Mesendoderm (in vitro differentiated cells): ENCODE data around the gene RNF144A.
A peak's percentile ranks its signal among the peaks of the same experiment; 100 is the strongest.

Experiments
- DNase-seq: peaks from one replicate; pipeline ENCODE4 v3.0.0; 2013
- H2AK5ac ChIP-seq: 2 replicates; pipeline ENCODE4 v1.6.1; 2013; ENCODE audit warnings: low read length, inconsistent platforms
- H2BK120ac ChIP-seq: 2 replicates; pipeline ENCODE4 v1.6.1; 2013; ENCODE audit warnings: low read depth, mild to moderate bottlenecking, low read length, moderate library complexity, mixed read lengths
- H2BK15ac ChIP-seq: replicated peaks from 2 replicates; pipeline ENCODE4 v1.6.1; 2013; ENCODE audit warnings: low read depth, mild to moderate bottlenecking, moderate library complexity
- H2BK5ac ChIP-seq: 2 replicates; pipeline ENCODE4 v1.6.1; 2013; ENCODE audit warnings: low read length, inconsistent platforms
- H3K18ac ChIP-seq: 2 replicates; pipeline ENCODE4 v1.6.1; 2013; ENCODE audit warnings: mild to moderate bottlenecking, low read length, mixed read lengths
- H3K23ac ChIP-seq: one replicate; pipeline ENCODE4 v1.6.1; 2013; ENCODE audit warnings: low read length
- H3K27ac ChIP-seq: 2 replicates; pipeline ENCODE4 v1.5.1; 2013; ENCODE audit warnings: low read depth, mild to moderate bottlenecking, inconsistent platforms, low read length, moderate library complexity
- H3K27me3 ChIP-seq: 2 replicates; pipeline ENCODE4 v1.6.1; 2013; ENCODE audit warnings: low read length, control low read depth, mild to moderate bottlenecking, inconsistent platforms; ENCODE audit not compliant: insufficient read depth, poor library complexity
- H3K36me3 ChIP-seq: 2 replicates; pipeline ENCODE4 v1.6.1; 2013; ENCODE audit warnings: low read length, inconsistent platforms; ENCODE audit not compliant: control insufficient read depth, insufficient read depth
- H3K4ac ChIP-seq: one replicate; pipeline ENCODE4 v1.6.1; 2013; ENCODE audit warnings: low read depth, mild to moderate bottlenecking, low read length, moderate library complexity
- H3K4me1 ChIP-seq: 2 replicates; pipeline ENCODE4 v1.6.1; 2013; ENCODE audit warnings: low read depth, low read length, inconsistent platforms; ENCODE audit not compliant: control insufficient read depth
- H3K4me2 ChIP-seq: 2 replicates; pipeline ENCODE4 v1.6.1; 2013; ENCODE audit warnings: low read length
- H3K4me3 ChIP-seq: 2 replicates; pipeline ENCODE4 v1.5.1; 2013; ENCODE audit warnings: mild to moderate bottlenecking, low read length
- H3K56ac ChIP-seq: one replicate; pipeline ENCODE4 v1.6.1; 2013; ENCODE audit warnings: low read length
- H3K79me1 ChIP-seq: 2 replicates; pipeline ENCODE4 v1.6.1; 2013; ENCODE audit warnings: low read length, inconsistent platforms
- H3K79me2 ChIP-seq: 2 replicates; pipeline ENCODE4 v1.6.1; 2013; ENCODE audit warnings: mild to moderate bottlenecking, low read length; ENCODE audit not compliant: control insufficient read depth, insufficient read depth
- H3K9ac ChIP-seq: 2 replicates; pipeline ENCODE4 v1.6.1; 2013; ENCODE audit warnings: low read length, inconsistent platforms
- H4K5ac ChIP-seq: one replicate; pipeline ENCODE4 v1.6.1; 2013; ENCODE audit warnings: low read length
- H4K8ac ChIP-seq: one replicate; pipeline ENCODE4 v1.6.1; 2013; ENCODE audit warnings: low read depth, mild to moderate bottlenecking, control low read depth, low read length, moderate library complexity
- WGBS: extraction: QIAGEN DNeasy Blood & Tissue Kit; methylation state at CpG from one replicate; pipeline ENCODE4 v1.1.7; 2013; ENCODE audit warnings: low lambda C conversion rate, missing lambda C conversion rate; ENCODE audit not compliant: insufficient coverage; ENCODE audit errors: extremely low coverage; 5-methylcytosine and 5-hydroxymethylcytosine counted together

RNF144A gene

DNA sequence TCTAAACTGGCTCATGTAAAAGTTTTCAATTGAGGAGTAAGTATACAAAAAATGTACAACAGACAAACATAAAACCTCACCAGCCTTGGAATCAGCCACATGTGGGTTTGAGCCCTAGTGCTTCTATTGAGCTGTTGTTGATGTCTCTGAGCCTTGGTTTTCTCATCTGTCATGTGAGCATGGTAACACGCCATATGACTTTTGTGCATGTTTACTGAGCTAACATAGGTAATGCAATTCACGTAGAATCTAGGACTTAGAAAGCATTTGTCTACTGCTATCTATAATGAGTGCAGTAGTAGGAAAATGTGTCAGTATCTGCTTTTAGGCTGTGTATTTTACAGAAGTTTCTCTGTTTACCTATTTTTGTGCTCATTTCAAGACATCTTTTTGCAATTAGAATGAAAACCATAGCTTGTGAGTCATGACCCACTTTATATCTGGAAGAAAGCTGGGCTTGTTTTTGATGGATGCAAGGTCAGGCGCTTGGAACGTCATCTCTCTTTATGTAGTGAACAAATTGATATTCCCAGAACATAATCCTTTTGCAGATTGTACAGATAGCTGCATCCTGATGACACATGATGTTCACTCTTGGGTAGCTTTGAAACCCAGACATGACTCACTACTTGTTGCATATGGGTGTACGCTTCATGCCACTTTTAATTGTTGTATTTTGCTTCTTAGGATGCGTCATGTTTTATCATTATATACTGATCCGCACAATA is 94.3 kb downstream of the RNF144A start:
- no peak overlapping the region for H3K4ac ChIP-seq
- H3K4me2 ChIP-seq: no peak overlapping the region
- H3K4me3 ChIP-seq: no peak overlapping the region
- H3K18ac ChIP-seq: no peak overlapping the region
- no peak overlapping the region for H4K5ac ChIP-seq
- no peak for DNase-seq
- H3K4me1 ChIP-seq: no peaks in the 10 kb centered on the region
- H4K8ac ChIP-seq: no peak overlapping the region
- no peak overlapping the region for H2AK5ac ChIP-seq
- no peak overlapping the region for H3K56ac ChIP-seq
- H3K36me3 ChIP-seq: no peaks in the 10 kb centered on the region
- H3K27ac ChIP-seq: no peak overlapping the region
- no peak overlapping the region for H2BK5ac ChIP-seq
- WGBS: no CpG with 5 or more reads among the region's 7 CpGs
- H2BK120ac ChIP-seq: no peak overlapping the region
- H3K27me3 ChIP-seq: no peaks in the 10 kb centered on the region
- H3K9ac ChIP-seq: no peak overlapping the region
- no peaks in the 10 kb centered on the region for H3K79me2 ChIP-seq
- no peak overlapping the region for H2BK15ac ChIP-seq
- H3K79me1 ChIP-seq: no peaks in the 10 kb centered on the region
- H3K23ac ChIP-seq: no peak overlapping the region

DNA sequence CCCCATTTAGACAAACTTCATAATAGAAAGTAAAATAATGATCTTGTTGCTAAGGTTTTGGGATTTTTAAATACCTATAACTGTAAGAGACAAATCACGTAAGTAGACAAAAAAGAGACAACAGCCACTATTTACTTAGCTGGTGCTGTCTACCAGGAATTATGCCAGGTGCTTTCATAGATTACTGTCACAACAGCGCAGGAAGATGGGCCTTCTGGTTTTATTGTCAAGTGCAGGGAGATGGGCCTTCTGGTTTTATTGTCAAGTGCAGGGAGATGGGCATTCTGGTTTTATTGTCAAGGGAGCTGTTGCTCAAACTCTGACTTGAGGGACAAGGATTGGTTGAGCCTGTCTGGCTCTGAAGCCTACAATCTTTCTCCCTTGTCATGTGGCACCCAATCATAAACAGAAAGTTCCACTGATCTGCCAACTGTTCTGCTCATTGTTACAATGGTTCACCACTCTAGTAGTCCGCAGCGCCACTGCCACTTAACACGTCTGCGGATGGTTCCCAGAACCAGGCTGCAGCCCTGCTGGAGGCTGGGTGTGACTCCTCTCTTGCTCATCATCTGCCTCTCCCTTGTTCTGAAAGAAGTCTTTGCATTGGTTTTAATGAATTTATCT is 95.0 kb downstream of the RNF144A start:
- no CpG with 5 or more reads among the region's 6 CpGs for WGBS
- no peak for DNase-seq
- Histone ChIP-seq H3K18ac (no peak overlapping the region), H2BK120ac (no peak overlapping the region), H3K36me3 (no peaks in the 10 kb centered on the region), H3K9ac (no peak overlapping the region), H4K8ac (no peak overlapping the region), H2BK5ac (no peak overlapping the region), H4K5ac (no peak overlapping the region), H2AK5ac (no peak overlapping the region), H3K4me1 (no peaks in the 10 kb centered on the region), H3K56ac (no peak overlapping the region), H2BK15ac (no peak overlapping the region), H3K27ac (no peak overlapping the region), H3K4me3 (no peak overlapping the region), H3K4me2 (no peak overlapping the region), H3K79me1 (no peaks in the 10 kb centered on the region), H3K79me2 (no peaks in the 10 kb centered on the region), H3K4ac (no peak overlapping the region), H3K27me3 (no peaks in the 10 kb centered on the region), H3K23ac (no peak overlapping the region)

- no peak overlapping the region for H3K27ac ChIP-seq
- H3K4ac ChIP-seq: no peak overlapping the region
- no CpG with 5 or more reads among the region's 3 CpGs for WGBS
- no peak overlapping the region for H3K9ac ChIP-seq
- H2BK15ac ChIP-seq: no peak overlapping the region
- no peaks in the 10 kb centered on the region for H3K36me3 ChIP-seq
- H4K5ac ChIP-seq: no peak overlapping the region
- H3K4me3 ChIP-seq: no peak overlapping the region
- H3K4me1 ChIP-seq: no peaks in the 10 kb centered on the region
- no peaks in the 10 kb centered on the region for H3K79me1 ChIP-seq
- H3K27me3 ChIP-seq: no peaks in the 10 kb centered on the region
- no peaks in the 10 kb centered on the region for H3K79me2 ChIP-seq
- H3K18ac ChIP-seq: no peak overlapping the region
- no peak overlapping the region for H3K56ac ChIP-seq
- H2AK5ac ChIP-seq: no peak overlapping the region
- no peak overlapping the region for H3K23ac ChIP-seq
- H4K8ac ChIP-seq: no peak overlapping the region
- H2BK5ac ChIP-seq: no peak overlapping the region
- no peak for DNase-seq
- no peak overlapping the region for H3K4me2 ChIP-seq
- no peak overlapping the region for H2BK120ac ChIP-seq
Observed at GRCh38 chr2:7013471-7014160, 96.4 kb downstream of the RNF144A start.

GRCh38 chr2:7014174-7014640 is 97.0 kb downstream of the RNF144A start:
- no peak overlapping the region for H2BK5ac ChIP-seq
- H3K4me3 ChIP-seq: no peak overlapping the region
- no peaks in the 10 kb centered on the region for H3K79me2 ChIP-seq
- no peak overlapping the region for H2BK15ac ChIP-seq
- WGBS: no CpG with 5 or more reads among the region's 5 CpGs
- H2AK5ac ChIP-seq: no peak overlapping the region
- H4K8ac ChIP-seq: no peak overlapping the region
- H3K4ac ChIP-seq: no peak overlapping the region
- DNase-seq: peak; percentile 44
- H3K9ac ChIP-seq: no peak overlapping the region
- H3K18ac ChIP-seq: no peak overlapping the region
- H3K4me2 ChIP-seq: no peak overlapping the region
- no peaks in the 10 kb centered on the region for H3K36me3 ChIP-seq
- H4K5ac ChIP-seq: no peak overlapping the region
- no peaks in the 10 kb centered on the region for H3K79me1 ChIP-seq
- no peak overlapping the region for H3K23ac ChIP-seq
- H3K27me3 ChIP-seq: no peaks in the 10 kb centered on the region
- H3K56ac ChIP-seq: no peak overlapping the region
- H3K27ac ChIP-seq: no peak overlapping the region
- no peak overlapping the region for H2BK120ac ChIP-seq
- H3K4me1 ChIP-seq: no peaks in the 10 kb centered on the region

GRCh38 chr2:7015007-7015950 is 98.1 kb downstream of the RNF144A start:
- H2BK120ac ChIP-seq: no peak overlapping the region
- no peak overlapping the region for H3K18ac ChIP-seq
- H3K4me1 ChIP-seq: no peaks in the 10 kb centered on the region
- H3K79me1 ChIP-seq: no peaks in the 10 kb centered on the region
- no peak overlapping the region for H3K4me2 ChIP-seq
- no peak overlapping the region for H4K8ac ChIP-seq
- no peak overlapping the region for H3K23ac ChIP-seq
- H3K56ac ChIP-seq: no peak overlapping the region
- no peak overlapping the region for H3K4ac ChIP-seq
- H3K36me3 ChIP-seq: no peaks in the 10 kb centered on the region
- H3K4me3 ChIP-seq: no peak overlapping the region
- H2AK5ac ChIP-seq: no peak overlapping the region
- no peak for DNase-seq
- H2BK15ac ChIP-seq: no peak overlapping the region
- H2BK5ac ChIP-seq: no peak overlapping the region
- H3K27ac ChIP-seq: no peak overlapping the region
- H4K5ac ChIP-seq: no peak overlapping the region
- no peak overlapping the region for H3K9ac ChIP-seq
- no peaks in the 10 kb centered on the region for H3K79me2 ChIP-seq
- WGBS: no CpG with 5 or more reads among the region's 12 CpGs
- H3K27me3 ChIP-seq: no peaks in the 10 kb centered on the region
